Stimulated activated effector memory CD8-positive, alpha-beta T cell treated with anti-CD3 and anti-CD28 coated beads, Interleukin-12 subunit alpha, Interleukin-12 subunit beta, amount 100 ng/mL, for 72 hours (primary cell): ENCODE data around the gene SLC24A3.

Experiments used
- ATAC-seq: fragments of 150-1000 bp; cut with Tn5 transposase; 2 replicates; pipeline ENCODE4 v1.10.0; 2021
- DNase-seq, 2 donors: peaks; one replicate each; pipeline ENCODE4 v3.0.0; 2021 to 2022; ENCODE audit warnings: low spot score in 2 of 2
- H3K27ac Mint-ChIP-seq: one replicate; pipeline ENCODE4 v1.8.0; 2022; ENCODE audit warnings: mild to moderate bottlenecking, mixed read lengths
- H3K36me3 Mint-ChIP-seq: one replicate; pipeline ENCODE4 v1.8.0; 2022; ENCODE audit warnings: mild to moderate bottlenecking, mixed read lengths
- H3K4me1 Mint-ChIP-seq: one replicate; pipeline ENCODE4 v1.8.0; 2022; ENCODE audit warnings: mixed read lengths
- H3K4me3 Mint-ChIP-seq: one replicate; pipeline ENCODE4 v1.8.0; 2022; ENCODE audit warnings: mild to moderate bottlenecking, mixed read lengths
- H3K9me3 Mint-ChIP-seq: one replicate; pipeline ENCODE4 v1.8.0; 2022; ENCODE audit warnings: mixed read lengths

The SLC24A3 gene

GRCh38 chr20:19598117-19598850 lies 385.8 kb downstream of the SLC24A3 start:
- DNase-seq (no peak), ATAC-seq (no peak)
- Mint-ChIP-seq H3K9me3 (peaks cover 3% of the 10 kb centered on the region), H3K27ac (no peak overlapping the region), H3K4me1 (no peaks in the 10 kb centered on the region), H3K36me3 (no peaks in the 10 kb centered on the region), H3K4me3 (no peak overlapping the region)

- H3K4me1 Mint-ChIP-seq, result no peaks in the 10 kb centered on the region
- no peak for DNase-seq
- peaks cover 3% of the 10 kb centered on the region for H3K9me3 Mint-ChIP-seq
- H3K27ac Mint-ChIP-seq, result no peak overlapping the region
- no peak for ATAC-seq
- H3K4me3 Mint-ChIP-seq, result no peak overlapping the region
- H3K36me3 Mint-ChIP-seq, result no peaks in the 10 kb centered on the region
Measured at GRCh38 chr20:19599200-19599599, 386.8 kb downstream of the SLC24A3 start.

- DNase-seq, result no peak
- Mint-ChIP-seq H3K36me3 (no peaks in the 10 kb centered on the region), H3K27ac (no peak overlapping the region), H3K9me3 (no peaks in the 10 kb centered on the region), H3K4me3 (no peak overlapping the region), H3K4me1 (no peaks in the 10 kb centered on the region)
- ATAC-seq, result no peak
Measured at GRCh38 chr20:19600042-19600441, 387.6 kb downstream of the SLC24A3 start.

- ATAC-seq, result no peak
- Mint-ChIP-seq H3K4me3 (no peak overlapping the region), H3K9me3 (no peaks in the 10 kb centered on the region), H3K36me3 (no peaks in the 10 kb centered on the region), H3K27ac (no peak overlapping the region), H3K4me1 (no peaks in the 10 kb centered on the region)
- no peak for DNase-seq
Measured at GRCh38 chr20:19601126-19601810, 388.8 kb downstream of the SLC24A3 start.

- H3K4me1 Mint-ChIP-seq, result no peaks in the 10 kb centered on the region
- no peak overlapping the region for H3K4me3 Mint-ChIP-seq
- H3K27ac Mint-ChIP-seq, result no peak overlapping the region
- no peaks in the 10 kb centered on the region for H3K36me3 Mint-ChIP-seq
- no peaks in the 10 kb centered on the region for H3K9me3 Mint-ChIP-seq
- DNase-seq (no peak), ATAC-seq (no peak)
Measured at GRCh38 chr20:19602675-19603375, 390.4 kb downstream of the SLC24A3 start.

GRCh38 chr20:19603376-19603750 lies 390.9 kb downstream of the SLC24A3 start:
- Mint-ChIP-seq H3K4me1 (no peaks in the 10 kb centered on the region), H3K36me3 (no peaks in the 10 kb centered on the region), H3K9me3 (no peaks in the 10 kb centered on the region), H3K4me3 (no peak overlapping the region), H3K27ac (no peak overlapping the region)
- DNase-seq, result no peak
- no peak for ATAC-seq

- Mint-ChIP-seq H3K4me3 (no peak overlapping the region), H3K36me3 (no peaks in the 10 kb centered on the region), H3K27ac (no peak overlapping the region), H3K4me1 (no peaks in the 10 kb centered on the region), H3K9me3 (no peaks in the 10 kb centered on the region)
- DNase-seq (no peak), ATAC-seq (no peak)
Measured at GRCh38 chr20:19605786-19606485, 393.5 kb downstream of the SLC24A3 start.

- Mint-ChIP-seq H3K9me3 (no peaks in the 10 kb centered on the region), H3K4me1 (no peaks in the 10 kb centered on the region), H3K4me3 (no peak overlapping the region), H3K27ac (no peak overlapping the region), H3K36me3 (no peaks in the 10 kb centered on the region)
- ATAC-seq, result no peak
- DNase-seq, result no peak
Measured at GRCh38 chr20:19609642-19610223, 397.3 kb downstream of the SLC24A3 start.

GRCh38 chr20:19615629-19616028 lies 403.2 kb downstream of the SLC24A3 start:
- no peak overlapping the region for H3K27ac Mint-ChIP-seq
- H3K4me3 Mint-ChIP-seq, result no peak overlapping the region
- no peaks in the 10 kb centered on the region for H3K36me3 Mint-ChIP-seq
- H3K9me3 Mint-ChIP-seq, result no peaks in the 10 kb centered on the region
- H3K4me1 Mint-ChIP-seq, result no peaks in the 10 kb centered on the region
- DNase-seq (no peak), ATAC-seq (no peak)

GRCh38 chr20:19616081-19616480 lies 403.6 kb downstream of the SLC24A3 start:
- ATAC-seq (no peak), DNase-seq (no peak)
- H3K4me3 Mint-ChIP-seq, result no peak overlapping the region
- H3K27ac Mint-ChIP-seq, result no peak overlapping the region
- no peaks in the 10 kb centered on the region for H3K9me3 Mint-ChIP-seq
- H3K4me1 Mint-ChIP-seq, result no peaks in the 10 kb centered on the region
- no peaks in the 10 kb centered on the region for H3K36me3 Mint-ChIP-seq

GRCh38 chr20:19616620-19617019 lies 404.2 kb downstream of the SLC24A3 start:
- H3K4me3 Mint-ChIP-seq, result no peak overlapping the region
- no peak overlapping the region for H3K27ac Mint-ChIP-seq
- DNase-seq (no peak), ATAC-seq (no peak)
- H3K4me1 Mint-ChIP-seq, result no peaks in the 10 kb centered on the region
- H3K9me3 Mint-ChIP-seq, result no peaks in the 10 kb centered on the region
- no peaks in the 10 kb centered on the region for H3K36me3 Mint-ChIP-seq

GRCh38 chr20:19617256-19617655 lies 404.8 kb downstream of the SLC24A3 start:
- H3K4me1 Mint-ChIP-seq, result no peaks in the 10 kb centered on the region

GRCh38 chr20:19618711-19619110 lies 406.3 kb downstream of the SLC24A3 start:
- H3K27ac Mint-ChIP-seq, result no peak overlapping the region
- H3K36me3 Mint-ChIP-seq, result no peaks in the 10 kb centered on the region
- no peak for ATAC-seq
- DNase-seq, result no peak
- H3K4me3 Mint-ChIP-seq, result no peak overlapping the region
- no peaks in the 10 kb centered on the region for H3K4me1 Mint-ChIP-seq
- peaks cover 2% of the 10 kb centered on the region for H3K9me3 Mint-ChIP-seq

More at GRCh38 chr20:19617256-19617655, 404.8 kb downstream of the SLC24A3 start:
- no peaks in the 10 kb centered on the region for H3K36me3 Mint-ChIP-seq
- ATAC-seq, result no peak
- H3K9me3 Mint-ChIP-seq, result no peaks in the 10 kb centered on the region
- no peak for DNase-seq
- no peak overlapping the region for H3K27ac Mint-ChIP-seq
- no peak overlapping the region for H3K4me3 Mint-ChIP-seq

GRCh38 chr20:19619904-19620430 lies 407.5 kb downstream of the SLC24A3 start:
- H3K27ac Mint-ChIP-seq, result no peak overlapping the region
- no peak for ATAC-seq

GRCh38 chr20:19620446-19620845 lies 408.0 kb downstream of the SLC24A3 start:
- no peak overlapping the region for H3K4me3 Mint-ChIP-seq
- ATAC-seq (no peak), DNase-seq (no peak)
- peaks cover 5% of the 10 kb centered on the region for H3K9me3 Mint-ChIP-seq
- no peaks in the 10 kb centered on the region for H3K4me1 Mint-ChIP-seq
- H3K27ac Mint-ChIP-seq, result no peak overlapping the region
- H3K36me3 Mint-ChIP-seq, result no peaks in the 10 kb centered on the region

More at GRCh38 chr20:19619904-19620430, 407.5 kb downstream of the SLC24A3 start:
- DNase-seq, result no peak
- Mint-ChIP-seq H3K4me1 (no peaks in the 10 kb centered on the region), H3K36me3 (no peaks in the 10 kb centered on the region), H3K9me3 (peaks cover 5% of the 10 kb centered on the region), H3K4me3 (no peak overlapping the region)
